IMR-90 (cell line): ENCODE data around the gene PRLR.

Experiments
- POLR2A ChIP-seq: IDR thresholded peaks from 2 replicates; pipeline ENCODE4 v1.6.1; 2012; ENCODE audit warnings: mild to moderate bottlenecking, low read depth, low read length
- RCOR1 ChIP-seq: IDR thresholded peaks from 2 replicates; pipeline ENCODE4 v1.6.1; 2012; ENCODE audit warnings: mild to moderate bottlenecking, low read length, improper control_type of control experiment; ENCODE audit not compliant: insufficient replicate concordance
- TF ChIP-seq, protein P1 (sequence below): conservative IDR thresholded peaks from 2 replicates; pipeline ENCODE4 v1.5.1; 2012; ENCODE audit warnings: mild to moderate bottlenecking, low read depth, low read length, improper control_type of control experiment
- TF ChIP-seq, protein P2 (sequence below): fragments of 150-350 bp; IDR thresholded peaks from 2 replicates; pipeline ENCODE4 v1.6.1; 2017; ENCODE audit warnings: mild to moderate bottlenecking, antibody characterized with exemption, low read length, low read depth

DNA sequence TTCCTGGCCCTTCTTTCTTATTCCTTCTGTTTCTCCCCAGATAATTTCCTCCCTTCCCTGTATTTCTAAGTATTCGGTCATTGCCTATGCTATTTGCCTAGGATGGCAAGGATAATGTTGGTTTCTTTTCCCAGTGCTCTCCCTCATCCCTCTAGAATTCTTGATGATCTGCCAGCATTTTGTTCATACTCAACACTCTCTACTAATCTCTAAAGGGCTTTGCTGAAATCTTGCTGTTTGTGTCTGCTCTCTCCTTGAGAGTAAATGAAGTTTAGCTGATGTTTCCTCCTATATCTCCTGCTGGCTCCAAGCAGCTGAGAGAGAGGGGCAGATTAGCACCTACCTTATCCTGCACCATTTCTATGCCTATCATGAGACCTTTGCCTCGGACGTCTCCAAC lies 220.6 kb downstream of the PRLR start:
- TF ChIP-seq POLR2A (no peak), RCOR1 (no peak)
- TF ChIP-seq, protein P1, sequence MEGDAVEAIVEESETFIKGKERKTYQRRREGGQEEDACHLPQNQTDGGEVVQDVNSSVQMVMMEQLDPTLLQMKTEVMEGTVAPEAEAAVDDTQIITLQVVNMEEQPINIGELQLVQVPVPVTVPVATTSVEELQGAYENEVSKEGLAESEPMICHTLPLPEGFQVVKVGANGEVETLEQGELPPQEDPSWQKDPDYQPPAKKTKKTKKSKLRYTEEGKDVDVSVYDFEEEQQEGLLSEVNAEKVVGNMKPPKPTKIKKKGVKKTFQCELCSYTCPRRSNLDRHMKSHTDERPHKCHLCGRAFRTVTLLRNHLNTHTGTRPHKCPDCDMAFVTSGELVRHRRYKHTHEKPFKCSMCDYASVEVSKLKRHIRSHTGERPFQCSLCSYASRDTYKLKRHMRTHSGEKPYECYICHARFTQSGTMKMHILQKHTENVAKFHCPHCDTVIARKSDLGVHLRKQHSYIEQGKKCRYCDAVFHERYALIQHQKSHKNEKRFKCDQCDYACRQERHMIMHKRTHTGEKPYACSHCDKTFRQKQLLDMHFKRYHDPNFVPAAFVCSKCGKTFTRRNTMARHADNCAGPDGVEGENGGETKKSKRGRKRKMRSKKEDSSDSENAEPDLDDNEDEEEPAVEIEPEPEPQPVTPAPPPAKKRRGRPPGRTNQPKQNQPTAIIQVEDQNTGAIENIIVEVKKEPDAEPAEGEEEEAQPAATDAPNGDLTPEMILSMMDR = no peak
- TF ChIP-seq, protein P2, sequence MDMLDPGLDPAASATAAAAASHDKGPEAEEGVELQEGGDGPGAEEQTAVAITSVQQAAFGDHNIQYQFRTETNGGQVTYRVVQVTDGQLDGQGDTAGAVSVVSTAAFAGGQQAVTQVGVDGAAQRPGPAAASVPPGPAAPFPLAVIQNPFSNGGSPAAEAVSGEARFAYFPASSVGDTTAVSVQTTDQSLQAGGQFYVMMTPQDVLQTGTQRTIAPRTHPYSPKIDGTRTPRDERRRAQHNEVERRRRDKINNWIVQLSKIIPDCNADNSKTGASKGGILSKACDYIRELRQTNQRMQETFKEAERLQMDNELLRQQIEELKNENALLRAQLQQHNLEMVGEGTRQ = no peak
